ENCODE measurements around the gene FGF2.

FGF2 gene

DNA sequence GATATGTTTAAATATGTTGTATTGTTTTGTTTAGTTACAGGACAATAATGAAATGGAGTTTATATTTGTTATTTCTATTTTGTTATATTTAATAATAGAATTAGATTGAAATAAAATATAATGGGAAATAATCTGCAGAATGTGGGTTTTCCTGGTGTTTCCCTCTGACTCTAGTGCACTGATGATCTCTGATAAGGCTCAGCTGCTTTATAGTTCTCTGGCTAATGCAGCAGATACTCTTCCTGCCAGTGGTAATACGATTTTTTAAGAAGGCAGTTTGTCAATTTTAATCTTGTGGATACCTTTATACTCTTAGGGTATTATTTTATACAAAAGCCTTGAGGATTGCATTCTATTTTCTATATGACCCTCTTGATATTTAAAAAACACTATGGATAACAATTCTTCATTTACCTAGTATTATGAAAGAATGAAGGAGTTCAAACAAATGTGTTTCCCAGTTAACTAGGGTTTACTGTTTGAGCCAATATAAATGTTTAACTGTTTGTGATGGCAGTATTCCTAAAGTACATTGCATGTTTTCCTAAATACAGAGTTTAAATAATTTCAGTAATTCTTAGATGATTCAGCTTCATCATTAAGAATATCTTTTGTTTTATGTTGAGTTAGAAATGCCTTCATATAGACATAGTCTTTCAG, 68.8 kb downstream of the FGF2 start:
- DNase-seq = no peak

DNA sequence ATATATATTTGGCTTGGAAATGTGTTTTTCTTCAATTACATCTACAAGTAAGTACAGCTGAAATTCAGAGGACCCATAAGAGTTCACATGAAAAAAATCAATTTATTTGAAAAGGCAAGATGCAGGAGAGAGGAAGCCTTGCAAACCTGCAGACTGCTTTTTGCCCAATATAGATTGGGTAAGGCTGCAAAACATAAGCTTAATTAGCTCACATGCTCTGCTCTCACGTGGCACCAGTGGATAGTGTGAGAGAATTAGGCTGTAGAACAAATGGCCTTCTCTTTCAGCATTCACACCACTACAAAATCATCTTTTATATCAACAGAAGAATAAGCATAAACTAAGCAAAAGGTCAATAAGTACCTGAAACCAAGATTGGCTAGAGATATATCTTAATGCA, 69.6 kb downstream of the FGF2 start:
- no peak for DNase-seq

DNA sequence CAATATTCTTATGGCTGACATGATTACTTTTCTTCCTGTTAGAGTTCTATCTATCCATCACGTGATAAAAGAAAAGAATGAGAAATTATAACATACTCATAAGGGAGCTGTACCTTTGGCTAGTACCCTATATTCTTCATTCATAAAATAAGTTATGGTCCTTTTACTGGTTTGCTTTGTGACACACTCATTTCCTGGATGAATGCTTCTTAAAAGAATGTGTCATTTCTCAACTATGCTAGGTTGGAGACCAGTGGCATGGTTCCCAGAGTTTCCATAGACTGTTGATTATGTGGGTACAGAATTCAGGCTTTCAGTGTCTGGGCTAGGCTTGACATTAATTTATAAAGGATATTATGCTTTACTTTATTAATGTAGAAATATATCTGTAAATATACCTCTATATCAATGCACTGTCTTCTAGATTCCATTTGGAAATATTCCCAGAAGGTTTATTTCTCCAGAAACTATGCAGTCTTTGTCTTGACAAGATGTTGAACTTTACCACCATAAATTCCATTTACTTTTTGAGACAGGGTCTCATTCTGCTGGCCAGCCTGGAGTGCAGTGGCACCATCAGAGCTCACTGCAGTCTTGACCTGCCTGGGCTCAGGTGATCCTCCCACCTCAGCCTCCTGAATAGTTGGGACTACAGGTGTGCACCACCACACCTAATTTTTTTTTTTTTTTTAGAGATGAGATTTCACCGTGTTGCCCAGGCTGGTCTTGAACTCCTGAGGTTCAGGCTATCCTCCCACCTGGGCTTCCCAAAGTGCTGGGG, 71.9 kb downstream of the FGF2 start:
- DNase-seq = no peak

DNA sequence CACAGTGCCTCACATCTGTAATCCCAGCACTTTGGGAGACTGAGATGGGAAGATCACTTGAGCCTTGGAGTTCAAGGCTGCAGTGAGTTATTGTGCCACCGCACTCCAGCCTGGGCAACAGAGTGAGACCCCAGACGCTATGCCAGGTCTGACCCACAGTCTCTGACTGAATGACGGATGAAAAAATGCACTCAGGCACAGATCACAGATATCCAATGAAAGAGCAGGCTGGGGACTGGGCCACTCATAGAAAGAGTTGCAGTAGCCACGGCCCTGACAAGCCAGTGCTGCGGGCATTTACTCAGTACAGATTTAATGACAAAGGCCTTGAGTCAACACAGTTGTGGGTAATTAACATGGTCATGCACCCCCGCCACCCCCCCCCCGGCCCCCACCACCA, 73.1 kb downstream of the FGF2 start:
- no peak for DNase-seq

DNA sequence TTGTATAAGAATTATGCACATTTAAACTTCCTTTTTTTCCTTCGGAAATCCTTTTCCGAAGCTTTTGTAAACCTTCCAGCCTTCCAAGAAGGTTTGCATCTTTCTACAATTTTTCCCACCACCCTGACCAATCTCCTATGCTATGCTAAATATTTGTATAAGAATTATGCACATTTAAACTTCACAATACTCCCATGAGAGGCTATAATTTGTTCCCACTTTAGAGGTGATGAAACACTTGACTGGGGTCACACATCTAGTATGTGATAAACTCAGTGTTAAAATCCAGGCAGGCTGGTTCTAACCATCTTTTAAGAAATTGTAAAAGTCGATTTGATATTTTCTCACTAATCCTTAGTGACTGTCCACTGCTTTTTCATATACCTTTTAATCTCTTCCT, 73.7 kb downstream of the FGF2 start:
- DNase-seq = no peak

DNA sequence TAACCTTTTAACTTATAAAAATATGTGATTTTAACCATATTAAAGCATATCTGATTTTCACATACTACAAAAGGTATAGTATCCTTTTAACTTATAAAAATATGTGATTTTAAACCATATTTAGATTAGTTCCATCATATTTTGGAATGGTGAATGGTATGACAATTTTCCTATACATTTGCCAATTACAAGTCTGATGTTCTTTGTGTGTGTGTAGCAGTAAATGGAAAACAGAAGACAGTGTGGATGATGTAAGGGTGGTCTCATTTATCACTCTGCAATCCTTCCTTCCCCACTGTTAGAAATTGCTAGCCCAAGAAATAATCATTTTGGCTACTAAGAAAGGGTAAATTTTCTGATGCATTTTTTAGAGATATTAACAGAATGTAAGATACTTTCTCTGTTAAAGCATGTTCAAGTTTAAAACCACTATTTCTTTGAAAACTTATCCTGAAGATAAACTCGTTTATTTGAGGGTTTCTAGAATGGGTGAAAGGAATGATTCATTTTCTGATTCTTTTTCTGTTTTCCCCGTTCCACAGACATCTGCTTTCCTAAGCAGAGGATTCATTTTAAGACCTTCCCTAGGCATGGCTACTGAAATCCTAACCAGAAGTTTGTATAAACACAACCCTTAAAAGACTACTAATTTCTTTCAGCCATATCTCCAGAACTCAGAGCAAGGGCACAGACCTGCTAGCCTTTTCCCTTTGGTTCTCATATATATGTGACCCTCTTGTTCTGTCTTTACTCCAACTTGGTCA, 74.8 kb downstream of the FGF2 start:
- DNase-seq = no peak

DNA sequence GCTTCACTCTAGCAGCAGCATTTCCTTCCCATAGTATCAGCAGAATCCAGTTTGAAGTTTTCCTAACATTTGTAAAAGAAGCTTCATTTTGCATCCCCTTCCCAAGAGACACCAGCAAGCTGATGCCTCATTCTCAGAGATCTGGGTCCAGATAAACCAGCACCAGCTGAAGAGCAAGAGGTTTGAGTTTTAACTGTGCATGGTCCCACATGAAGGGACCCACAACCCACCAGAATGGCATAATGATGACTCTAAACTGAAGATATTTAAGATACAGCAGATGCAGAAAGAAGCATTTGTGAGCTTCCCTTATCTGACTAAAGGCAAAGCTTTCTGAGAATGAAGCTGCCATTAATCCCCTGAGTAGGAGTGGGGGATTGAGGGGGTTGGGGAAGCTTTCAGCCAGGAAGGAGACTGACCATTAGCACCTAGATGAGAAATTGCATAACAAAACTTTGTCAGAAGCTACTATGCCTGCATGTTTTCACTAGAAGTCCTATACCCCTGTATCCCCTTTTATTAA, 77.2 kb downstream of the FGF2 start:
- no peak for DNase-seq

DNA sequence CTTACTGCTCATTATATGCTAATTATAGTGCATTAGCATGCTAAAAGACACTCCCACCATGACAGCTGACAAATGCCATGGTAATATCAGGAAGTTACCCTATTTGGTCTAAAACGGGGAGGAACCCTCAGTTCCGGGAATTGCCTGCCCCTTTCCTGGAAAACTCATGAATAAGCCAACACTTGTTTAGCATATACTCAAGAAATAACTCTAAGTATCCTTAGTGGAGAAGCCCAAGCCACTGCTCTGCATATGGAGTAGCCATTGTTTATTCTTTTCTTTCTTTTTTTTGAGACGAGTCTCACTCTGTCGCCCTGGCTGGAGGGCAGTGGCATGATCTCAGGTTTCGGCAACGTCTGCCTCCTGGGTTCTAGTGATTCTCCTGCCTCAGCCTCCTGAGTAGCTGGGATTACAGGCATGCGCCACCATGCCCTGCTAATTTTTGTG, 80.3 kb downstream of the FGF2 start:
- no peak for DNase-seq

DNA sequence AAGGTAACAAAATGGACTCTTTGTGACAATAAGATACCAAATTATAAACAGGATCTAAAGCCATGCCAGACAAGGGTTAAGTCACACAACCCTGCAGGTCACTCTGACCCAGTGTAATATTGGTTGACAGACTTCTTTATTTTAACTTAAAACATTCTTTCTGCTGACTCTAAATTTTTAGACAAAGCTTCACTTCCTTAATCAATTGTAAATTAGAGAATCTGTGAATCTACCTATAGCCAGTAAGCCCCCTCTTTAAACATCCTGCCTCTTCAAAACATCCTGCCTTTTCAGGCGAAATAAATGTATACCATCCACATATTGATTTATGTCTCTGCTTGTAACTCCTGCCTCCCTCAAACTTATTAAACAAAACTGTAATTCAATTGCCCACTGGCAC, 81.6 kb downstream of the FGF2 start:
- DNase-seq = no peak

DNA sequence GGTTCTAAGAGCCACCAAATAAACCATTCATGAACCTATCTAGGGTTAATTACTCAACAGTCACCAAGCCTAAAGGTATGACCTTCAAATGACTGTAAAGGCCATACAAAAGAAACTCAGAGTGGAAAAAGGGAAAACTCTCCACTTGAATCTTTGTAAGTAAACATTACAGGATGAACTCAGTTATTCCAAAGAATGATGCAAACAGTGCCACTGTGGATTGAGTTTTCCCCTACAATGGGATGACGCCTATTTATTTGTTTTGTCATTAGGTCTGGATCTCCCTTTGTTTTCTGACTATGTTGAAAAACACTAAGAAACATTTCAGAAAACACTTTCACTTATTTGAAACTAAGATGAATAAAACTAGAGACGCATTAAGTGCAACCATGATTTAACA, 83.1 kb downstream of the FGF2 start:
- DNase-seq = no peak

DNA sequence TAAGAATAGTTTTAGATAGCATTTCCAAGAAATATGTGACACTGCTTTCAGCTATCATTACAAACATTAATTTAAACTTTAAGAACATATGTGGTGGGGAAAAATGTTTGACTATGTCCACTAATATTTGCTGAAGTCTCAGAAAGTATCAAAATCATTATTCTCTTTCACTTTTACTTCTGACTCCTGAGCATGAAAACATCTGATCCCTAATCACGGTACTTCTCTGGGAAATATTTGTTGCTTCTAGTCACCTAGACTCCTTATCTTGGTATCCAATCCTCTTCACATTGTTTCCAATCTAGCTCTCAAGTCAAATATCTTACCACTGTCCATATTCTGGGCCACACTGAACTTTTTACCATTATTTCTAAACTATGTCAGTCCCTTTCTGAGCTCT, 85.0 kb downstream of the FGF2 start:
- DNase-seq = no peak

DNA sequence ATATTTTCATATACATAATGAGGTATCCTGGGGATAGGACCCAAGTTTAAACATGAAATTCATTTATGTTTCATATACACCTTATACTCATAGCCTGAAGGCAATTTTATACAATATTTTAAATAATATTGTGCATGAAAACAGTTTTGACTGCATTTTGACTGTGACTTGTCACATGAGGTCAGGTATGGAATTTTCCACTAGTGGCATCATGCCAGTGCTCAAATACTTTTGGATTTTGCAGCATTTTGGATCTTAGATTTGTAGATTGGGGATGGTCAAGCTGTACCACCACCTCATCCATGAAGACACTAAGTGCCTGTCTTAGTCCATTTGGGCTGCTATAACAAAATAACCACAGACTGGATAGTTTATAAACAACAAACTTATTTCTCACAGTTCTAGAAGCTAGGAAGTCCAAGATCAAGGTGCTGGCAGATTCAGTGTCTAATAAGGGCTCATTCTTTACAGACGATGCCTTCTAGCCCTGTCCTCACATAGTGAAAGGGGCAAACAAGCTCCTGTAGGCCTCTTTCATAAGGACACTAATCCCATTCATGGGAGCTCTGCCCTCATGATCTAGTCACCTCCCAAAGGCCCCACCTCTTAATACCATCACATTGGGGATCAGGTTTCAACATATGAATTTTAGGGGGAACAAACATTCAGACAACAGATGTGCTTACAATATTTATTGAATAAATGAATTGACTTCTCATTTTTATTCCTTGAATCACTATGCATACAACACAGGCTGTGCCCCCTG, 86.4 kb downstream of the FGF2 start:
- DNase-seq = no peak

DNA sequence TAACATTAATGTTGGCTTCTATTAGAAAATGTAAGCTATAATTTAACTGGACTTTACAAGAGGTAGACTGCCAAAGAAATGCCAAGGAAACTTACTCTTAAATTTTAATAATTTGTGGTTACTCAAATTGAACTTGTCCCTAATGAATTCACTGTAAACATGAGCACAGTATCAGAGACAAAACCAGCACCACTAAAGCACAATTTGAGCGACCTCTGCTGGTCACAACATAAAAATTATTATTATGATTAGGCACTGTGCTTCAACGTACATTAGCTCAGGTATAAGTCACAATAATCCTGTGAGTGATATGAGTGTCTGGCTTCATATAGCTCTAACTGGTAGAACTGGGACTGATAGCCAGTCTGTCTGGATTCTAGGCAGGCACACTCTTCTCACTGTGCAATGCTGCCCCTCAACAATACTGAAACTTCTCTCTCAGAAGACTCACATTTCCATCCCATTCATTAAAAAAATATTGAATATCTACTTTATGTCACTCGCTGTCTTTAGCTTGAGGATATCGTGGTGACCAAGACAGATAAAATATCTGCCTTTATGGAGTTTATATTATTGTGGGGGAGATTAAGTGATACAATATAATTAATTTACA, 87.8 kb downstream of the FGF2 start:
- DNase-seq = no peak

DNA sequence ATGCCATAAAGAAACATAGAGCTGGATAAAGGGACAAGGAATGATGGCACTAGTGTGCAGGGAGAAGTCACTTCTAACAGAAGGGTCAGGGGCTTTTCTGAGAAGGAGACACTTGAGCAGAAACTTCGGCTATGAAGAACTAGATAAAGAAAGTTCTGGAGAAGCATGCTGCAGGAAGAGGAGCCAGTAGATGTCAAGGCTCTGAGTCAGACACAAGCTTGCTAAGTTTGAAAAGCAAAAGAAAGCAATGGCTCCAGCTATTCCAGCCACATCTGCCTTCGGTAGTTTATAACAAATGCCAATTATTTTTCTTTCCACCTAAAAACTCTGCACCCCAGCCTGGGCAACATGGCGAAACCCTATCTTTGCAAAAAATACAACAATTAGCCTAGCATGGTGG, 88.3 kb downstream of the FGF2 start:
- DNase-seq = no peak

DNA sequence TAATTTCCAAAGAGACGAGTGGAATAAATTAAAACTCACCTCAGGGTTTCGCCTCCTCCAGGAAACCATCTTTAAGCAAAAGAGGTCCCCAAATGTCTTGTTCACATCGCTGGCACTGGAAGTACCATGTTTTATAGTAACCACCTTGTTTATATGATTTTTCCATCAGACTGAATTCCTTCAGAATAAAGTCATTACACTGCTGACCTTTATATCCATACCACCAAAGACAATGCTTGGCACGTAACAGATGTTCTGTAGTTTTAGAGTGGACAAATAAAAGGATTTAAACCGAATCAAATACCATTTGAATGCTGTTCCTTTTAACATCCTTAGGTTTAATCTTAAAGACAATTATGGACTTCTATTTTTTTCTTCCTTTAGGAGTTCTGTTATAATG, 91.1 kb downstream of the FGF2 start:
- DNase-seq = no peak

DNA sequence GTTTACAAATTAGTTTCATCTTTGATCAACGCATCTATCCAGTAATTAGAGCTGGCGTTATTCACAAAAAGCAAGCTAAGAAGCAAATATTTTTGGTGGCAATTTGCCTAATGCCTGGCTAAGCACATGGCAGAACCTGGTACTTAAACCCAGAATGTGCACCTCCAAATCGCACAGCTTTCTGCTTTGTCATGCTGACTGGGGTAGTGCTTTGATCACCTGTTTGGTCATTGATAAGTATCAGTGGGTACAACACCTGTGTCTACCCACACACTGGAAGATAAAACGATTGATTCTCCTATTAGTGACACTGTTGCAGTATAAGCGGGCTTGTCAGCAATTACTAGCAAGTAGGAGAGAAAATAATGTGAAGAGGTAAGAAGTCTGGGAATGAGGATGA, 93.8 kb downstream of the FGF2 start:
- DNase-seq = no peak

DNA sequence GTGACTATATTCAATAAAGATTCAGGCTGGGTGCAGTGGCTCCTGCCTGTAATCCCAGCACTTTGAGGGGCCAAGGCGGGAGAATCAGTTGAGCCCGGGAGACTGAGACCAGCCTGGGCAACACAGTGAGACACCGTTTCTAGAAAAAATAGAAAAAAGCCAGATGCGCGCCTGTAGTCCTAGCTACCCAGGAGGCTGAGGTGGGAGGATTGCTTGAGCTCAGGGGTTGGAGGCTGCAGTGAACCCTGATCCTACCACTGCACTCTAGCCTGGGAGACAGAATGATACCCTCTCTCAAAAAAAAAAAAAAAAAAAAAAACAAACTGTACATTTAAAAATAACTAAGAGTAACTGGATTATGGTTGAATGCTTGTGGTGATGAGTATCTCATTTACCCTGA, 94.7 kb downstream of the FGF2 start:
- DNase-seq = no peak

DNA sequence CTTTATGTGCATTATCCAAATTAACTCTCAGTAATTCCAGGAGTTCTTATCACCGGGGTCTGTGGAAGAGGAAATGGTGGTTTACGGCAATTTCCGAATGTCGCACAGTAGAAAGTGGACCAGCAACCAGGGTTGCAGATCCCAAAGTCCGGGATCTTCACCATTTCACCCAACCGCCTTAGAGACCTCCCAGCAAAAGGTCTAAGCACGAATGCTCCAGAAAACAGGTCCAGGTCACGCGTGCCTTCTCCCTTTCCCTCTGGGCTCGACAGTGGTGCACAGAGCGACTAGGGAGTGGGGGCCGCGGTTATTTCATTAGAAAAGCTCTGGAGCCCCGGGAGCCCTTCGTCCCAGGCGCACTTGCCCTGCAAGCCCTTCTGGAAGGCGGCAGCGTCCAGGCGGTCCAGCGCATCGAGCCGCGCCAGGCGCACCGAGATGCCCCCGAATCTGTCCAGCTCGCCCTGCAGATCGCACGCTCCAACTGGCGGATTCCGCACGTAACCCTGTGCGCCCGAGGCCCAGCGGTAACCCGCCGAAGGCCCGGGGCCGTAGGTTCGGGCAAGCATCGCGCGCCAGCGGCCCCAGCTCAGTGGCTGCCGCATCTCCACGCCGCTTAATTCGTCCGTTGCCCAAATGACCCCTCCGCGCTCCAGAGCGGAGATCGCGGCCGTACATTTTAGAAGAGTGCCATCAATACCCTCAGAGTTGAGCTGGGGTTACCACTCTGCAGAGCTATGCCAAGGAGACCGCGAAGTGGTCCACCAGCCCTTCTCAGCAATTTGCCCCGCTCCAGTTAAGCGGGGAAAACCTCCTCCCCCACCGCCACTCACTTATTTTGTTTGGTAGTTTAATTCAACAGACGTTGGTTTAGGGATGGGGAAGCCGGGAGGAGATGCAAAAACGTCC, 95.6 kb downstream of the FGF2 start, which contains the start of gene NUDT6:
Gene NUDT6 (minus strand): TSS at position 627 of the 906 bp plus-strand sequence. CDS start 25 bp downstream, at position 602.
- DNase-seq = peak; percentile 70

DNA sequence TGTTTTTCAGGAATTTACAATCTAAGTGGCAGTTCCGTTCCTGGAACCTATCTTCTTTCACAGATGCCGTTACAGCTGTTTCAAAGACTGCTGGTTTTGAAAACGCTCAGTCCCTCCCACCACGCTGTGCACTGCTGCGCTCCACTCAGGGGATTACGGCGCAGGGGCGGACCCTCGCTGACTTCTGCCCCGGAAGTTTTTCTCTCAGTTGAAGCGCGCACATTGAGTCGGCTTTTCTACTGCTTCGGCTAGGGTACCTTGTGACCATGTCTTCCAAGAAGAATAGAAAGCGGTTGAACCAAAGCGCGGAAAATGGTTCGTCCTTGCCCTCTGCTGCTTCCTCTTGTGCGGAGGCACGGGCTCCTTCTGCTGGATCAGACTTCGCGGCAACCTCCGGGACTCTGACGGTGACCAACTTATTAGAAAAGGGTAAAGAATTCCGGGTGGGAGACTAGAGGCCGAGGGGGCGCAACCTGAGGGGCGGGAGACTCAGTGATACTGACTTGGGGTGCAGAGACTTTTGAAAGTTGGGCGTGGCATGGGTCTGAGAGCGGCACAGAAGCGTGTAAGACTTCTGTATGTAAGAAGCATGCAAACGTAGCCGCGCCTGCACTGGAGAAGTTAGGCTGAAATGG, 96.4 kb downstream of the FGF2 start:
- DNase-seq = peak; percentile 92

DNA sequence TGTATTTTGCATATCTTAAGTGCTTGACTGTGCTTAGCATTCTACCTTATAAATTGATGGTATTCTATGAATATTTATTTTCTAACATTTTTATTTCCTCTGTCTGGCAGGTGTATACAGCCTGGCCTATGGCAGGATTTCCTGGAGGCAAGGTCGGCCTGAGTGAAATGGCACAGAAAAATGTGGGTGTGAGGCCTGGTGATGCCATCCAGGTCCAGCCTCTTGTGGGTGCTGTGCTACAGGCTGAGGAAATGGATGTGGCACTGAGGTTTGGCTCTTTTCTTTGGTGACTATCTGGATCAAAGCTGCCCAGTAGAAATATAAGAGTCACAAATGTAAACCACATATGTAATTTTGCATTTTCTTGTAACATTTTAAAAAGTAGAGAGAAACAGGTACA, 102.3 kb downstream of the FGF2 start:
- no peak for DNase-seq

DNA sequence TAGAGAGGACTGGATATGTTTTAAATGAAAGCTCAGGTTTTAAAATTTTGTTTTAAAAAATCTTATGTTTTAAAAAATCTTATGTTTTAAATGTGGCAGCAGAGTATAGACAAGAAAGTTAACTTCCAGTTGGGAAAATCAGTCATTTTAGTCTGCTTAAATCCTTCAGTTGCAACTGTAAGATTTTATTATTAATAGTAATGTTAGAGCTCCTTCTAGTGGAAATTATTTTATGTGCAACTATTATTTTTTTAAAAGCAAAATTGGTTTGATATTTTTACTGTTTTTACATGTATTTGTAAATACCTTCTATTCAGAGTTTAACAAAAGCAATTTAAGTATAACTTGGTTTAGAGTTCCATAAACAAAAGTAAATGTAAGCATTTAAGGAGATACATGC, 104.2 kb downstream of the FGF2 start:
- no peak for DNase-seq
